GM12891 (cell line): ENCODE data around the gene RIMKLB. TPM values are rescaled to one million over a fixed set of nuclear protein-coding genes. Genes with fewer than 3 reads are reported as not detected.

Source experiments
- DNase-seq: peaks from one replicate; pipeline ENCODE4 v3.0.0; 2011; ENCODE audit warnings: low spot score; ENCODE audit not compliant: insufficient read length
- FAIRE-seq: peaks from 2 replicates; lab custom pipeline; 2011; peaks lifted over from hg19 to GRCh38; lab: Jason Lieb, UNC
- PAX5 ChIP-seq: IDR thresholded peaks from 2 replicates; pipeline ENCODE4 v1.6.1; 2011; ENCODE audit warnings: low read length, moderate library complexity, mild to moderate bottlenecking; ENCODE audit not compliant: insufficient read depth, severe bottlenecking
- POLR2A ChIP-seq: IDR thresholded peaks from 2 replicates; pipeline ENCODE4 v1.6.1; 2011; ENCODE audit warnings: low read depth, low read length, control low read depth
- POLR2AphosphoS5 ChIP-seq: IDR thresholded peaks from 2 replicates; pipeline ENCODE4 v1.6.1; 2011; ENCODE audit warnings: low read depth, low read length, control low read depth
- POU2F2 ChIP-seq: IDR thresholded peaks from 2 replicates; pipeline ENCODE4 v1.6.1; 2011; ENCODE audit warnings: low read depth, mild to moderate bottlenecking, control low read depth, low read length, moderate library complexity
- SPI1 ChIP-seq: IDR thresholded peaks from 2 replicates; pipeline ENCODE4 v1.6.1; 2011; ENCODE audit warnings: low read depth, low read length, control low read depth
- TAF1 ChIP-seq: IDR thresholded peaks from 2 replicates; pipeline ENCODE4 v1.6.1; 2011; ENCODE audit warnings: low read depth, low read length, control low read depth
- polyA plus RNA-seq: library from polyadenylated mRNA; unstranded; fragments of >200 nt; gene quantifications from one replicate; pipeline ENCODE4 v1.2.1, GENCODE V29; 2012; ENCODE audit warnings: low read depth, missing spikeins, inconsistent platforms; ENCODE audit not compliant: missing spikeins

The RIMKLB gene, protein sequence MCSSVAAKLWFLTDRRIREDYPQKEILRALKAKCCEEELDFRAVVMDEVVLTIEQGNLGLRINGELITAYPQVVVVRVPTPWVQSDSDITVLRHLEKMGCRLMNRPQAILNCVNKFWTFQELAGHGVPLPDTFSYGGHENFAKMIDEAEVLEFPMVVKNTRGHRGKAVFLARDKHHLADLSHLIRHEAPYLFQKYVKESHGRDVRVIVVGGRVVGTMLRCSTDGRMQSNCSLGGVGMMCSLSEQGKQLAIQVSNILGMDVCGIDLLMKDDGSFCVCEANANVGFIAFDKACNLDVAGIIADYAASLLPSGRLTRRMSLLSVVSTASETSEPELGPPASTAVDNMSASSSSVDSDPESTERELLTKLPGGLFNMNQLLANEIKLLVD
- 7.5 TPM for polyA plus RNA-seq

DNA sequence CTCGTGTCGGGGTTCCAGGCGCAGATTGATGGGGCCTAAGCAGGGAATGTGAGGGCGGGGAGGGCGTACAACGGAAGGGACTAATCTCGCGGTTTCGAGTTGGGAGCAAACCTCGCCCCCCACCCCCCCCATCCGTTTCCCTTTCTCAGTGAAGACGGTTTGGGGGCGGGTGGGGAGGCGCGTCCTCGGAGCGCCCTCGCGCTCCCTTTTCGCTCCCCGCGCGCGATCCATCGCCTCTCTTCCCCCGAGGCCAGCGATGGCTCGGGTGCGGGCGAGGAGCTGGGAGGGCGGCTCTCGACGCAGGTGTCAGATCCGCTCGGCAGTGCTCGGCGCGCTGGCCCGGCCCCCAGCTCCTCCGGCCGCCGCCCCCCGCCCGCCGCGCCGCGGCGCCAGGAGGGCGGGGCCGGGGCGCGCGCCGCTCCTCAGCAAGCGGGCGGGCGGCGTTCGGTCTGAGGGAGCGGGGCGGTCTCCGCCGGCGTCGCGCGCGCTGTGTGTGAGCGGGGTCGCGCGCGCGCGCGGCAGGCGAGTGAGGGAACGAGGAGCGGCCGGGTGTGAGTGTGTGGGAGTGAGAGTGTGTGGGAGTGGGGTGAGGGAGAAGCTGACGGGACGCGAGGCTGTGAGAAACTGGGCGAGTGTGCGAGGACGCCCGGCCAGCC lies at the start of gene RIMKLB:
Gene RIMKLB, plus strand, starts transcription at position 516 of the 656 bp plus-strand sequence. CDS start 15,876 bp downstream, outside the sequence.
- TF ChIP-seq POLR2AphosphoS5: no peak
- peak; percentile 15; the same call in 1 of the 2 replicates for TF ChIP-seq POLR2A
- no peak for TF ChIP-seq TAF1
- FAIRE-seq (peak; percentile 89), DNase-seq (peak; percentile 74)

DNA sequence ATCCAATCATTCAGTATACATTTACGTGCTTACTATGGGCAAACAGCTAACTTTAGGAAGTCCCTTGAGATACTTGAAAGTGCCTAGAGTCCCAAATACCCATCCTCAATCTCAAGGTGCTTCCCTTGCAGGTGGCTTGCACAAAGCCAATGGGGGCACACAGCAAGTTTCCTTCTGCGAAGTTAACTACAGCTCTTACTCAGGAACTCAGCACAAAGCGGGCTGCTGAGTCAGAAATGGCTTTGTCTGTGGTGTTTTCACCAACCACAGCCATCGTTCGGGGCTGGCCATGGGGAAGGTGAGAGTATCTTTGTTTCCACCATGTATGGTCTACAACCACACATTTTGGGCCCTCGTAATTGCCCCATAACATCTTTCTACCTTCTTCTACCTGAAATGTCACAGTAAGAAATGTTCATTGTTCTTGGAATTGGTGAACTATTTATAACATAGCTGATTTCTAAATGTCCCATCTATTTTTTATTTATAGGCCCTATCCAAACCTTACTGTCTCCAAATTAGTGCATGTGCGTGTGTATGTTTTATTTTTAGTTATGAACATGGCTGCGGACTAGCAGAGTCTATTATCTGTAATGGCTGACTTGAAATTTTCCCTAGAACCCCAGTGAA lies 49.1 kb upstream of the RIMKLB start:
- peak; percentile 56 for DNase-seq
- TF ChIP-seq TAF1: no peak
- no peak for TF ChIP-seq POLR2A
- TF ChIP-seq PAX5: peak; percentile 62
- peak; percentile 31 for TF ChIP-seq SPI1
- TF ChIP-seq POLR2AphosphoS5: peak; percentile 55; the same call in 1 of the 2 replicates
- peak; percentile 96 for TF ChIP-seq POU2F2
- peak; percentile 99 for FAIRE-seq

DNA sequence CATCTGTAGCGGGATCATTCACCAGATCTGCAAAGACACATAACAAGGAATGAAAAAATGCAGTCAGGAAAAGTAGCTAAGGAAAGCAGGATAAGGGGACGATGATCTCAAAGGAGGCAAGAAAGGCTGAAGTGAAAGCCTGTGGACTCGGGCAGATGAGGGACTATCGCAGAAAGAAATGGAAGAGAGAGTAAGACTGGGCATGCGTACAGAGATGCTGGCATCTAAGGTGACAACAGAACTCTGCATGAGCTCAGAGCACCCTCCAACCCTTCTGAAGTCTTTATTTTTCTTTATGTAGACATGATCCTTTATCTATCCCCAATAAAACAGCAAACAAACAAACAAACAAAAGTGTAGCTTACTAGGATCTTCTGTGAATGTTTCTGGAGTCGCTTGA lies 42.4 kb upstream of the RIMKLB start:
- FAIRE-seq: no peak
- no peak for TF ChIP-seq TAF1
- no peak for DNase-seq

DNA sequence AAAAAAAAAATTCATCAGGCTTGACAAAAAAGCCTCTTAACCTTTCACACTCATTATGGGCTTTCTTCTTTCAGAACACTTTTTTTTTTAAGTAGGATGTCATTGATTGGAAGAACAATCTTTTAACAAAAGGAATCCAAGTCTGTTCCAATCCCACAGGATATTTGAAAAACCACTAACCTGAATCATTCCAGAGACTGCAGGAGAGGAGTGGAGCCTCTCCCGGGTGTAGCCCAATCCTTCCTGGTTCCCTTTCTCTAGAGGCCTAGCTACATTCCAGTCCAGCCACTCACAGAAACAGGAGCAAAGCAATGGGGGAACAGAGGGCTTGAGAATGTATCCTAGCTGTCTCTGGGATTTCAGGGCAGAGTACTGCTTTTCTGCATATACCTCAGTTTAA lies 39.4 kb upstream of the RIMKLB start:
- no peak for TF ChIP-seq PAX5
- no peak for TF ChIP-seq SPI1
- no peak for TF ChIP-seq POU2F2
- no peak for TF ChIP-seq TAF1
- TF ChIP-seq POLR2A: no peak
- no peak for TF ChIP-seq POLR2AphosphoS5
- DNase-seq: no peak
- no peak for FAIRE-seq

DNA sequence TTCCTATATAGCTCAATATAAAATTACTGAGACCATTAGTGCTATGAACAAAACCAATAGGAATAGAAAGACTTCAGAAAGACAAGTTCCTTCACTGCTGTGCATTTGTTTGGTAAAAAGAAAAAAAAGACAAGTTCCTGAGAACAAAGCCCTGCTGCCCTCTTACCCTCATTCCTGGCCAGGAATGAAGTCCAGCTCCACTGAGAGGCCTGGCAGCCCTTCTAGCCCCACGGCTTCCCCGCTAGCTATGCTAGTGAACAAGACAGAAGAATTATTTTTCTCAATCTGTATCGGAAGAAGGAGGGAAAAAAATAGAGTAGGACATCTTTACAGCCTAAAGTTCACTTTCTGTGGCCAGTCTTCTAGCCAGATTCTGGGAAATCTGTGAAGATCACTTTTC lies 36.8 kb upstream of the RIMKLB start:
- TF ChIP-seq POLR2A: no peak
- TF ChIP-seq POLR2AphosphoS5: no peak
- no peak for TF ChIP-seq POU2F2
- no peak for TF ChIP-seq PAX5
- no peak for TF ChIP-seq TAF1
- no peak for TF ChIP-seq SPI1
- DNase-seq (no peak), FAIRE-seq (no peak)

DNA sequence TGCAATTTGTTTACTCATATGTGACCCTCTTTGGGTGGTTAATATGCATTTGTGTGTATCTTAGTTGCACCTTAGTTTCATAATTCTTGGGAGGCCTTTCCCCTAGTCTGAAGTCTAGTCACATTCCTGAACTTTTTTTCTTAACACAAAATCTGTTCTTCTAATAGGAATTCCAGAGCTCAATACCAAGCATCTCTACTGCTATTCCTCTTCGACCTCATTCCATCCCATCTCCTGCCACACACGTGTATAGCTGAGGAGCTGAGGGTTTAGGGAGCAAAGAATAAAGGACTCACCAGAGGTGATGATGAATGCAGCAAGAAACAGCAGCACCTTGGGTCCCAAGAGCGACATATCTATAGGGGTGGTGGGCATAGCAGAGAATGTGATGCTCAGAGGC lies 36.0 kb upstream of the RIMKLB start:
- FAIRE-seq (no peak), DNase-seq (no peak)
- no peak for TF ChIP-seq POLR2A
- no peak for TF ChIP-seq PAX5
- TF ChIP-seq SPI1: no peak
- no peak for TF ChIP-seq POLR2AphosphoS5

DNA sequence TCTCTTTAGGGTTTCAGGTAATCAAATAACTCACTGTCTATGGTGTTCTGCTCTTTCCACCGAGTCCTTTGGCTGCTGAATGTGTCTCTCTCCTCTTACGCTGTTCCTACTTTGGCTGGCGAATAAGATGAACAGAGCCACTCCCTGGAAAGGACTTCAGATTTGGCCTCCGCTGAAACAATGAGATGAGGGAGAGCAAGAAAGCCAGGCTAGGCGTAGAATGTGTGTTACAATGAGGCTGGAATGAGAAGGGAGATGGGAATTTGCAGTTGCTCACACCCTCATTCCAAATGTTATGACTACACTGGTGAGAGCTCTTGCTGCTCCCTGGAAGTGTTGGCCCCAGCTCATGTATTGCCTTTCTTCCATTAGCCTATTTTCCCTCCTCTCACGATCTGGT lies 35.2 kb upstream of the RIMKLB start, which contains the start of gene MFAP5:
Gene MFAP5, minus strand, starts transcription at position 234 of the 400 bp plus-strand sequence. CDS start 722 bp downstream, outside the sequence.
- TF ChIP-seq PAX5: no peak
- TF ChIP-seq POLR2A: no peak
- TF ChIP-seq SPI1: no peak
- TF ChIP-seq POU2F2: no peak
- TF ChIP-seq TAF1: no peak
- TF ChIP-seq POLR2AphosphoS5: no peak
- no peak for FAIRE-seq
- no peak for DNase-seq

DNA sequence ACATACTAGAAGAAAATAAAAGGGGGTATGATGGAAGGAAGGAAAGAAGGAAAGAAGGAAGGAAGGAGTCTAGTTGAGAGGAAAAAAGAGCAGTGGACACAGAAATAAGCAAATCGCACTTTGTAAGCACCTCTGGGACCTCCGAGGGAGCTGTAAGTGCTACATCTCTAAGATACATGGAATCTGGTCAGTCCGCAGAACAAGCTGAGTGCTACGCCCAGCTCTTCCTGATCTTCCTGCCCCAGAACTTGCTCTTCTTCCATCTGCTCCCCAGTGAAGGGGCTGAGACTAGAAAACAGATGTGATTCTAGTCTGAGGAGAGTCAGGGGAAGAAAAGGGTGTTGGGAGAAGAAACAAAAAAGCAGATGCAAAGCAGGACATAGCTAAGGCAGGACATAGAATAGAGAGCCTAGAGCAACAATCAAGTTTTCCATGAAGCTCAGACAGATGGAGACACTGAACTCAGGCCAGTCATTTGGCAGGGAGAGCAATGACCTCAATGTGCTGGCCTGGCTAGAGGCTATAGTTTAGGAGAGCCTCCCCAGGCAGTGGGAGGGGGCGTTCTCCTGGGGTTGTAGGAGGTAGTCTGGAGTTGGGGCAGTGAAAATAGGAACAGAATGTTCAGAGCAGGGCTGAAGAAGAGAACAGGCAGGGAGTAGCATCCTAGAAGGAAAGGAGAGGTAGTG lies 33.4 kb upstream of the RIMKLB start:
- FAIRE-seq (no peak), DNase-seq (no peak)
- TF ChIP-seq SPI1 (no peak), POU2F2 (no peak)

DNA sequence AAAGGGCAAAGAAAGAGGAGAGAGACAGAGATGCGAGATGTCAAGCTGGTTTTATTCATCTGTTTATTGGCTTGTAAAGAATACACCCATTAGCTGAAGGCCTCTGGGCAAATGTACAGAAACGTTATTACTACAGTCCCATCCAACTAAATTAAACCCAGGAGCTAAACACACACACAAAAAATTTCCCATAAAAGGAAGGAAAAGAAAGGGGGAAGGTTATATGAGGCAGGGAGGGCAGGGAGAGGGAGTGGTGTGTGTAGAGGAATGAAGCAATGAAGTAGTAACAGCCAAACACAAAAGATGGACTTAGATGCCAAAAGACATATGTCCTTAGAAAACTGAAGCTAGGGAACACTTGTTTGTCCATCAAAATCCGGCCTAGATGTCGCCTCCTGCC lies 32.0 kb upstream of the RIMKLB start:
- TF ChIP-seq TAF1: no peak
- TF ChIP-seq POLR2A: no peak
- TF ChIP-seq POU2F2: no peak
- no peak for TF ChIP-seq SPI1
- TF ChIP-seq POLR2AphosphoS5: no peak
- TF ChIP-seq PAX5: no peak
- DNase-seq (no peak), FAIRE-seq (no peak)
